Measurements from ENCODE around the gene MYCBP2.

MYCBP2 gene

GRCh38 chr13:77190349-77190958 lies 136.4 kb downstream of the MYCBP2 start:
- no peak for DNase-seq

GRCh38 chr13:77185721-77186120 lies 141.2 kb downstream of the MYCBP2 start:
- DNase-seq = no peak

- no peak for DNase-seq
Observed at GRCh38 chr13:77184455-77184854, 142.4 kb downstream of the MYCBP2 start.

GRCh38 chr13:77180011-77180410 lies 146.9 kb downstream of the MYCBP2 start:
- no peak for DNase-seq

GRCh38 chr13:77177646-77178045 lies 149.2 kb downstream of the MYCBP2 start:
- DNase-seq = no peak

GRCh38 chr13:77176350-77176749 lies 150.5 kb downstream of the MYCBP2 start:
- no peak for DNase-seq

- no peak for DNase-seq
Observed at GRCh38 chr13:77172650-77173049, 154.2 kb downstream of the MYCBP2 start.

GRCh38 chr13:77171451-77171850 lies 155.4 kb downstream of the MYCBP2 start:
- DNase-seq = no peak

- DNase-seq = no peak
Observed at GRCh38 chr13:77168237-77168636, 158.7 kb downstream of the MYCBP2 start.

- no peak for DNase-seq
Observed at GRCh38 chr13:77150651-77151050, 176.2 kb downstream of the MYCBP2 start.

- DNase-seq = no peak
Observed at GRCh38 chr13:77143431-77143830, 183.5 kb downstream of the MYCBP2 start.

GRCh38 chr13:77139306-77139705 lies 187.6 kb downstream of the MYCBP2 start:
- DNase-seq = no peak

- no peak for DNase-seq
Observed at GRCh38 chr13:77138813-77139212, 188.1 kb downstream of the MYCBP2 start.

GRCh38 chr13:77136902-77137420 lies 189.9 kb downstream of the MYCBP2 start:
- DNase-seq = no peak

- no peak for DNase-seq
Observed at GRCh38 chr13:77124423-77124822, 202.5 kb downstream of the MYCBP2 start.

GRCh38 chr13:77118134-77118533 lies 208.8 kb downstream of the MYCBP2 start:
- DNase-seq = no peak

- DNase-seq = no peak
Observed at GRCh38 chr13:77114271-77114670, 212.6 kb downstream of the MYCBP2 start.

- DNase-seq = no peak
Observed at GRCh38 chr13:77113496-77113895, 213.4 kb downstream of the MYCBP2 start.

- no peak for DNase-seq
Observed at GRCh38 chr13:77105051-77105450, 221.8 kb downstream of the MYCBP2 start.

- DNase-seq = no peak
Observed at GRCh38 chr13:77099415-77099814, 227.5 kb downstream of the MYCBP2 start.

GRCh38 chr13:77095288-77095687 lies 231.6 kb downstream of the MYCBP2 start:
- no peak for DNase-seq

- DNase-seq = no peak
Observed at GRCh38 chr13:77094773-77095172, 232.1 kb downstream of the MYCBP2 start.

GRCh38 chr13:77093735-77094134 lies 233.2 kb downstream of the MYCBP2 start:
- DNase-seq = no peak

GRCh38 chr13:77084755-77085154 lies 242.1 kb downstream of the MYCBP2 start:
- no peak for DNase-seq

- no peak for DNase-seq
Observed at GRCh38 chr13:77079902-77080413, 246.9 kb downstream of the MYCBP2 start.

Measured in NCI-H524 (cell line).